GM12874 (cell line): ENCODE measurements around the gene CCL1.

ENCODE experiments used
- TF ChIP-seq, protein P1 (sequence below): IDR thresholded peaks from 2 replicates; pipeline ENCODE4 v1.5.1; 2011; ENCODE audit warnings: low read depth, mild to moderate bottlenecking, control low read depth, low read length, moderate library complexity; ENCODE audit not compliant: insufficient read depth

CCL1 gene

DNA sequence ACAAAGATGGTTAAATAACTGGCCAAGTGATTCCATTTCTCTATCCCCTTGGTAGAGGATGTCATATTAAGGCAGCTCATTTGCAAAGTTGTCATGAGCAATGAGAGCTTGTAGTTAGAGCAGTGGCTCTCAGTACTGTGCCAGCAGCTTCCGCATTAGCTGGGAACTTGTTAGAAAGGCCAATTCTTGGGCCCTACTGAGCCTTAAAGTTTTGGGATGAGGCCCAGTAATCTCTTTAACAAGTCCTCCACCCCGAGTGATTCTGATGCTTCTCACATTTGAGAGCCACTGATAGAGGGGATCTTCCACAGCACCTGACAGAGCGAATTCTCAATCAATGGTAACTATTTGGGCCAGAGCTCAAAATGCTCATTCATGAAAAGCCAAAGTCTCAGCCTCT, 20.2 kb upstream of the CCL1 start:
- TF ChIP-seq, protein P1, sequence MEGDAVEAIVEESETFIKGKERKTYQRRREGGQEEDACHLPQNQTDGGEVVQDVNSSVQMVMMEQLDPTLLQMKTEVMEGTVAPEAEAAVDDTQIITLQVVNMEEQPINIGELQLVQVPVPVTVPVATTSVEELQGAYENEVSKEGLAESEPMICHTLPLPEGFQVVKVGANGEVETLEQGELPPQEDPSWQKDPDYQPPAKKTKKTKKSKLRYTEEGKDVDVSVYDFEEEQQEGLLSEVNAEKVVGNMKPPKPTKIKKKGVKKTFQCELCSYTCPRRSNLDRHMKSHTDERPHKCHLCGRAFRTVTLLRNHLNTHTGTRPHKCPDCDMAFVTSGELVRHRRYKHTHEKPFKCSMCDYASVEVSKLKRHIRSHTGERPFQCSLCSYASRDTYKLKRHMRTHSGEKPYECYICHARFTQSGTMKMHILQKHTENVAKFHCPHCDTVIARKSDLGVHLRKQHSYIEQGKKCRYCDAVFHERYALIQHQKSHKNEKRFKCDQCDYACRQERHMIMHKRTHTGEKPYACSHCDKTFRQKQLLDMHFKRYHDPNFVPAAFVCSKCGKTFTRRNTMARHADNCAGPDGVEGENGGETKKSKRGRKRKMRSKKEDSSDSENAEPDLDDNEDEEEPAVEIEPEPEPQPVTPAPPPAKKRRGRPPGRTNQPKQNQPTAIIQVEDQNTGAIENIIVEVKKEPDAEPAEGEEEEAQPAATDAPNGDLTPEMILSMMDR = no peak

DNA sequence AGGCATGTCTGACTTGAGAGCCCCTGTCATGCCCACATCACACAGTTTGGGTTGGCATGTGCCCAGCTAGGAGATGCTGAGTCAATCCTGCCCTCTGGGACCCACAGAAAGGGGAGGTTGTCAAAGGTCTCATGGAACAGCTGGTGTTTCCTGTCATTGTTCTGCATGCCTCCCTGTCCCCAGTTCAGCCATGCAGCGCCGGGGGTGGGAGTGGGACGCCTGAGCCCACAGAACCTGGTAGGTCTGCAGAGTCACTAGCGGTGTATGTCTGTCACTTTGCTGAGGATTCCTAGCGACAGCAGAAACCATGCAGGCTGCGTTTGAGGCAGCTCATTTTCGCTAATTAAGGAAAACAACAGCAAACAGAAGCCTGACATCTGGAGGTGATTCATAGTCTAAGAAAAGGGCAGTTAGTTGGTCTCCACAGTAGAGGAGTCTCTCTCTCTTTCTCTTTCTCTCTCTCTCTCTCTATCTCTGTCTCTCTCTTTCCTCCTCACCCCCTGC, 19.6 kb upstream of the CCL1 start:
- TF ChIP-seq, protein P1 = no peak

GRCh38 chr17:34379868-34380267, 16.8 kb upstream of the CCL1 start:
- TF ChIP-seq, protein P1 = no peak

DNA sequence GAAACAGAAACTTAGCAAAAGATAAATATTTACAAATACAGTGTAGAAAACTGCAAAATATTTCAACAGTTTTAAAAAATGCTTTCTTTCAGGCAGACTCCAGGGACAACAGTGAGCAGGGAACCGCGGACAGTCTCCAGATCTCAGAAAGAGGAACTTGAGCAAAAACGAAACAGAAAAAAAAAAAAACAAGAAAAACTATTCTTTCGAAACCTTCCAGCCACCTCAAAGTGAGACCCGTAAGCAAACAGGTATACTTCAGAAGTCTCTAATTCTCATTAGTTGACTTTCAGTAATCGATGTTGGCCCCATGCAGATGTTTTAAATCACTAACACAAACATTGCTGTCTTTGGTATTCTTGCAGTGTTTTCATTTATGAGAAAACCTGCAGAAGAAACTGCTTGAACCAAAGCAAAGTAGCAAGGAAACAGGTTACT, 15.7 kb upstream of the CCL1 start:
- TF ChIP-seq, protein P1 = no peak

- TF ChIP-seq, protein P1 = no peak
Measured at GRCh38 chr17:34377078-34377823, 14.2 kb upstream of the CCL1 start.

DNA sequence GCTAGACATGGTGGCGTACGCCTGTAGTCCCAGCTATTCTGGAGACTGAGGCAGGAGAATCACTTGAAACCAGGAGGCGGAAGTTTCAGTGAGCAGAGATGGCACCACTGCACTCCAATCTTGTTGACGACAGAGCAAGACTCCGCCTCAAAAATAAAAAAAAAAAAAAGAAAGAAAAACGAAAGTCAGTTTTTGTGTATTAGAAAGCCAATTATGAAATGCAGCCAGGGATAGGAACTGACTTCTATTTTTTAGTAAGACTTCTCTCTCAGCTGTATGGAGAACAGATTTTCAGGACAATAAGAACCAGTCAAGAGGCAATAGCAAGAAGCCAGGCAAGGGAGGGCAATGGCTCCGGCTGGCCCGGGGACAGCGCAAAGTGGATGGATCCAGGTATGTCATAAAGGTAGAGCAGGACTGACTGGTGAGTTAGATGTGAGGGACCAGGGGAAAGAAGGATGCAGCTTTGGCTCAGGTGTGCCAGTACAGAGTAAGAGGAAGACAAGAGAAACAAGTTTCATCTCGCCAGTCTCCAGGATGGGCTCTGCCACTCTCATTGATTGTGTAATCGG, 12.5 kb upstream of the CCL1 start:
- TF ChIP-seq, protein P1 = no peak

- TF ChIP-seq, protein P1 = no peak
Measured at GRCh38 chr17:34374457-34374856, 11.4 kb upstream of the CCL1 start.
